Adrenal gland (tissue), 5 donors: ENCODE data around the gene TLCD5.

Experiments used
- CTCF ChIP-seq, 6 experiments: fragments of 450-650 bp in 4 of 6; fragments of 200-600 bp in 2 of 6; sonication (generic) in 1 of 6; IDR thresholded peaks; 1 replicate in 5 of 6; 2 replicates in 1 of 6; pipeline versions ENCODE4 v1.5.1 to v1.8.0; 2016 to 2021; ENCODE audit warnings: antibody characterized with exemption in 6 of 6, mild to moderate bottlenecking in 2 of 6, moderate library complexity in 1 of 6
- POLR2A ChIP-seq, 2 donors: fragments of 450-650 bp; IDR thresholded peaks; one replicate each; pipeline ENCODE4 v1.6.1; 2017; ENCODE audit warnings: antibody characterized with exemption in 2 of 2, mild to moderate bottlenecking in 2 of 2, moderate library complexity in 1 of 2
- donor health status: DM: no; HTN: no; CAD: no.

DNA sequence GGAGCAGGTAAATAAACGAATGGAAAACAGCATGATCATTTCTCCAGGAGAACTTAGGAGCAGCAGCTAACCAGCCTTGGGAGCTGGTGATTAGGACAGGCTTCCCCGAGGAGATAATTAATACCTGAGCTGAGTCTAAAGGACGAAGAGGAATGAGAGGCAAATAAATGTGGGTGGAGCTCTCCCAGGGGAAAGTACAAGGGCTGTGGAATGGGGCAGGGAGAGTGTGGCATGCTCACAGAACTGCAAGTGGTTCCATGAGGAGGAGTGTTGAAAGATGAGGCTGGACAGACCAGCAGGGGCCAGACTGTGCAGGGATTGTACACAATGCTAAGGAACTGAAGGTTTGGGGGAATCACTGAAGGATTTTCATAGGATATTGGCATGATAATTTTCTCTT is 14.2 kb upstream of the TLCD5 start:
- TF ChIP-seq POLR2A (IDR thresholded peaks at IDR 0.05) (no peak), CTCF (IDR thresholded peaks at IDR 0.05) (no peak)
